Measurements from ENCODE around the gene FLRT2.

The FLRT2 gene

DNA sequence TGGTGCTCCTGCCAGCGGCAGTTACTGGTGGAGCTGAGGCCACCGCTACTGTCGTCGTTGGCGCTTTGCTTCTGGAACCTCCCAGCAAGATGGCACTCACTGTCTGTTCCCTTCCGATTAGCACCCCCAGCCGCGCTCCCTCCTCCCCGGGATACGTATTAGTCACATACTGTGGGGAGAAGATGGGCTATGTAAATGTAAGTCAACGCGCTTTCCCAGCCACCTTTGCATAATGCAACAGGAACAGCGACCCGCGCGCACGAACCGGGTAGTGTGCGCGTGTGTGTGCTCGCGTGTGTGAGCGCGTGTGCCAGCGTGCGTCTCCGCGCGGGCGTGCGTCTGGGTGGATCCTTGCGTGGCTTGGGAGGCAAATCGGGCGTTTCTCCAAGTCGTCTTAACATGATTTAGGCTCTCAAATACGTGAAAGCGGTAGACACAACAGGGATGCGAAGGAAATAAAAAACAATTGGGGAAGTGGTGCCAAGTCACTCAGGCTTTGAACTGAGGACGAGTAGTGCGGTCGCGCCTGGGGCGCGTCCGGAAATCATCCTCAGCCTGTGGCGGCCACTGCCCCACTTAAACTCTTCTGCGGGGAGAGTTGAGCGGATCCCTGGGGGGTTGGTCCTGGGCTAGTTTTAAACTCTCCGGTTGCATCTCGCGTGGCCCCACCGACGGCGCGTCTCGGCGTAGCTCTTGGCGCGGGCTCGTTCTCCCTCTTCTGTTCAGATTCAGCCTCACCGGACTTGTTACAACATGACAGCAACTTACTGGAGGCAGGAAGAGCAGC lies 1.8 kb downstream of the FLRT2 start:
- DNase-seq, result no peak

DNA sequence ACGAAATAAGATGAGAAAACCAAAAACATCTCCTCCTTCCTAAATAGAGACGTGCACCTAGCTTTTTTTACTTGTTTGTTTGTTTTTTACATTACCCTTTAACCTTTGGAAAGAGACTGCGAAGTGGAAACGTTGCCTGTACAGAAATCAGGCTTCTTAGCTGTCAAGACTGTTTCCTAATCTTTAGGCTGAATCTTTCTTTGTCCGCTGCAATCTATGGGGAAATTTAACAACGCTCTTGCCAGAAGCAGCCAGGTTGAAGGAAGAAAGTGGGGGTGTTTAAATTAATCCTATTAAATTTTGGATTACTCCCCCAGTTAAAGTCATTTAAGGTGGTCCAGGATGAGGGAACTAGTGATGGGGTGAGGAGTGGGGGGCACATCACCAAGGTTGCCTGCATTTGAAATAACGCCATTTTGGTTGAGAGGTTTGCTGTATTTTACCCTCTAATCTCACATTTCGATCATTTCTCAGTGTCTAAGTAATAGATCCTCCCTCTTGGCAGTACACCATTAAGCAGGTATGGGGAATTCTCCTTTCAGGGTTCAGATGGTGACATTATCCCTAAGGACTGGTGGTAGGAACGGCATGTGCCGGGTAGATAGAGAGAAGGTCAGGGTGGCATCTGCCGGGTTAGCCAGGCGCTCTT lies 2.6 kb downstream of the FLRT2 start:
- no peak for DNase-seq

DNA sequence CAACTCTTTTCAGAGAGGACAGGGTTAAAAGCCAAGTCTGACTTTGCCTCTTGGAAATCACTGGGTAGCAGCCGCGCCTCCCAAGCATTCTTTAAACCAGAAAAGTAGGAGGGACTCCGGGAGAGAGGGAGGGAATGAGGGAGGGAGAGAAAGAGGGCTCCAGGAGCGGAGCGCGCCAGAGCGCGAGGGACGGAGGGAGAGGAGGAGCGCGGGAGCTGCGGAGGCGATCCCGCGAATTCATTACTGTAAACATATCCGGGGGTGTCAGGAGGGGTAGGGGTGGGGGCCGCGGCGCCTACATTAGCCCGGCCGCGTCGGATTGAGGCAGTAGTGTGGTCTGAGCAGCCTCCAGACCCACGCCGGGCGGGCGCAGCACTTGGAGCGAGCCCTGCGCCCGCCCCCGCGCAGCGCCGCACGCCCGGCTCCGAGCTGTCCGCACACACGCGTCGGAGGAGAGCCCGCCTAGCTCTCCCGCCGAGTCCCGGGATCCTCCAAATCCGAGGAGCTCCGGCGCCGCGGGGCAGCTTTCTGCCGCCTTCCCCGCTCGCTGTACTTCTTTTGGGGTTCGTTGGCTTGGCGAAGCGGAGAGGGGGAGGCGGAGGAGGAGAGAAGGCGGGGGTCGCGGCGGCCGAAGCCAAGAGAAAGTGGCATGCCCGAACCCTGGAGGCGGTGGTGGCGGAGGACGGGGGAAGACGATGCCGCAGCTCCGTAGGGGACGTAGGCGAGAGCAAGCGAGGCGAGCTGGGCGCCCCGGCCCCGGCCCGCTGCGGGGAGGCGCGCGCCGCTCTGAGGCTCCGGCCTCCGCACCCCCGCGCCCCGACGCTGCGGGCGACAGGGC lies 3.3 kb downstream of the FLRT2 start:
- DNase-seq, result peak; percentile 18

DNA sequence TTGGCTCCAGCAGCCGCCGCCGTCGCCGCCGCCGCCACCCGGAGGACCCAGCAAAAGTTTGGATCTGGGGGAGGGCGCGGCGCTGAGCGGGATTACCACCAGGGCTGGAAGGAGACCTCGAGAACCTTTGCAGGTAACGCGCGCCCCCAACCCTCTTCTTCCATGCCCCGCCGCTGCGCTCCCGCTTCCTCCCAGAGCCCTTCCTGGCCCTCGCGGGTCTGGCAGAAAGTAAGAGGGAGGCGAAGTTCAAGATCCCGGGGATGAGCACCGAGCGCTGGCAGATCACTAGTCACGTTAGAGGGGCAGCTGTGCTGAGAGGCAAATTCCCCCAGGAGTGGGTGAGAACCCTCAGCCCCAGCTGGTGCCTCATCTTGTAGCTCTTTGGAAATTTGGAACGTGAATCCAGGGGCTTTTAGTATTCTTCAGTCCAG lies 3.9 kb downstream of the FLRT2 start:
- DNase-seq, result no peak

DNA sequence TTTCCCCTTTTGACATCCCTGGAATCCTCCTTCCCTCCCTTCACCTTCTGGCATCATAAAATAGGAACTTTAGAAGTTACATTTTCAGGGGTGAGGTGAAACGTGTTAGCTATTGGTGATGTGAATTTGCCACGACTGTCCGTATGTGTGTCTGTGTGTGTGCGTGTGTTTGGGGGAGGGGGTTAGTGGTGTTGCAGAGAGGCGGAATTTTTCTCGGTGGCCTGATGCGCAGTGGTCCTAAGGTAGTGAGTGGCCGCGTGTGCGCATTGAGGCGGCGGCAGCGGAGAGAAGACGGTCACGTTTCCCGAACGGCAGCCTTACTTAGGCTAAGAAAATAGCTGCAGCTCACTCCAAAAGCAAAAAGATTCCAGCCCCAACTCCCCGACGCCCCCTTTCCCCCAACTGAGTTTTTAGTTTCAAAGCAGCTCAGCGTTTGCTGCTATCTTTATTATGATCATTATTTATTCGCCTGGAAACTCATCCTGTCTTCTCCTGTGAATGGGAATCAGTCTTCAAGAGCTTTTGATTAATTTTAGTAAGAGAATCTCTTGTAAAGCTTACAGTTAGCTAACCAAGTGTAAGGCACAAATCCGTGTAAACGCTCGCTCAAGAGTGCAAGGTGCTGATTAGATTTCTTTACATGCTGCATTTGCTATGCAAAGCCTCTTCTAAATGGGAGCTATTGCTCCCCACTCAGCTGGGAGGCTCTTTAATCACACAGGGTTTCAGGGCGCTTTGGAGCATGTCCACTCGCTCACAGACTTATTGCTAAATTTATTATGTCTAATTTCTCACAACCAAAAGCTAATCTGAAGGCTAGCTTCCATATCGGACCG lies 4.7 kb downstream of the FLRT2 start:
- DNase-seq, result no peak

DNA sequence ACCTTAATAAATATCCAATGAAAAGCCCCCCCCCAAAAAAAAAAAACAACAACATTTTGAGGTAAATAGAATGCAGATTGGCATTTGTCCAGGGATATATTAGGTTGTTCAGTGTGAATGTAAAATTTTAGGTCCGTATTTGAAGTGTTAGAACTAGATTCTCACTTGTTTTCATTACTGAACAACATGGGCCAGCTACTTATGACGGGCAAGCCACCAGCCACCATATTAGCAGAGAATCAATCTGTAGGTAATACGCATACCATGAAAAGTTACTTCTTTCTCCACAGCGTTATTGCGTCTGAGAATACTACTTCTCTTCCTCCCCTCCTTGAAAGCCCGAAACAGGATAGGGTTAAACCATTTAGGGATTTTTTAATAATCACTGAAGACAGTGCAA lies 5.4 kb downstream of the FLRT2 start:
- no peak for DNase-seq

DNA sequence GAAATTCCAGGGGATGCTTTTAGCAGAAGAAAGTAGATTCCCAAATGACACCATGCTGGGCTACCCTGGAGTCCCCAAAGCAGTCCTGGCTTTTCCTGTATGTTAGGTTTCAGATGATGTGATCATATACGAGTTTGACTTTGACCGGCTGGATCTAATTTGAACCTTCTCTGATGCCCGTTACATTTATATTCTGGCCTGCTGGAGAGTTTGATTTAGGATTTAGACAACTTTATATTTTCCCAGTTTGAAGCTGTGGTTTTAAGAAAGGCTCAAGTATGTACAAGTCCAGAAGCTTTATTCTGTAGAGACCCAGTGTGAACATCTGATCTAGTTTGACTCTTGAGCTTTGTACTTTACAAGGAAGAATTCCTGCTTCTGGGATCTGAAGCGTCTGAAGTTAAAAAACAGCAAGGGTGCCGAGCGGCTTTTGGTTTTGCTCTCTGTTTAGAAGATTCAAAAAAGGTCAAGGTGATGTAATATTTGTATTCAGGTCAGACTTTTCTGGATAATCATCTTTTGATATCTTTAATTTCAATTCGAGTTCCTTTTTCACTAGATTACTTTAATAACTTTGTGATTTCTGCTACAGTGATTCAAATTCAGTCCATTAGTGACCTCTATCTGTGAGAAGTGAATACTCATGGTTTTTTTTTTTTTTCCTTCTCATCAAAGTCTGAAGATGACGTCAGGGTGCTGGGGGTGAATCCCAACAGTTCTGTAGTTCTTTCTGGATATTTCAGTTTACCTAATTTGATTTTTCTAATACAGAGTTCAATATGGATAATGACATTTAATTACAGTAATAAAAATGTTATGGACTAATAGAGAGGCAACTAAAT lies 6.3 kb downstream of the FLRT2 start:
- no peak for DNase-seq

DNA sequence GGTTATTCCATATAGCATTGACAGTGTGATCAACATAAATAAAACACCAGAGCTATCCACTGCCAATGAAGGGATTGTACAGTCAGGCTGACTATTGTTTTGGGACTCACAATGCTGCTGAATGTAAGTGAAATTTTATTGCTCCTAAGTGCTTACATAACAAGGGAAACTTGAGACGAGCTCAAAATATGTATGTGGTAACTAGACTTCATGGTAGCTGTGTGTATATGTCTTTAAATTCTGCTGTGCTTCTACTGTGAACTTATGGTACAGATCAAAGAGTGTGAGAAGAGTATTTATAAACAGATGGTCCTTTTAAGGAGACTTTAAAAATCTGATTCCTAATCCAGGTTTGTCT lies 6.9 kb downstream of the FLRT2 start:
- no peak for DNase-seq

DNA sequence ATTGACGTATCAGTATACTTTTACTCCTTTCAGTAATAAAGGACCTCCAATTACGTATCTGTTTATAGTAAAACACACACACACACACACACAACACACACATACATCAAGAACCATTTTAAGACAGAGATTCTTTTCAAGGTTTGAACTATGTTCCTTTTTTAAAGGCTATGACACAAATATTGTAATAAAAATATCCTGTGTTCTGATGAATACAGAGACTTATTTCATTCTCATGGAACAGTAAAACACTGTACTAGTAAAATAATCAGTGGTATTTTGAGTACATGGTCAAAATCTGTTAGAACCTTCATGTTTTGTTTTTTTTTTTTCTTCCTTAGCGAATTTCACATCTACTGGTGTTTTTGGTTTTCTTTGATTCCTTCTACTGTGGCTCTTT lies 7.6 kb downstream of the FLRT2 start:
- no peak for DNase-seq

DNA sequence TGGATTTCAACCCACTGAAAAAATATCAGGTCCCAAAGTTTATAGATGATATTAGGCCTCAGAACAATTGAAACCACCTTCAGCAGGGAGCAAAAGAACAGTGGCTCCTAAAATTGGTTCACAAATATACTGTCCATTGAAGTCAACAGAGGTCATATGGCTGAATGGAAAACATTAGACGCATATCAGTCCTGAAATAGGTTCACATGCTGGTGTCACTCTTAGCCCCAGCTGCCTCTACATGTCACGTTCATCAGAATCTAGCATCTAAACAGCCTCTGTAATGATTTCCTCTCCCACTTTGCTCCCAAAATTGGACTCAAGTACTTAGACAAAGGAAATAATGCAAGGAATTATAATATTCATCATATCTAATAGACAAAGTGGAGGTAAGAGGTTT lies 8.7 kb downstream of the FLRT2 start:
- DNase-seq, result no peak

DNA sequence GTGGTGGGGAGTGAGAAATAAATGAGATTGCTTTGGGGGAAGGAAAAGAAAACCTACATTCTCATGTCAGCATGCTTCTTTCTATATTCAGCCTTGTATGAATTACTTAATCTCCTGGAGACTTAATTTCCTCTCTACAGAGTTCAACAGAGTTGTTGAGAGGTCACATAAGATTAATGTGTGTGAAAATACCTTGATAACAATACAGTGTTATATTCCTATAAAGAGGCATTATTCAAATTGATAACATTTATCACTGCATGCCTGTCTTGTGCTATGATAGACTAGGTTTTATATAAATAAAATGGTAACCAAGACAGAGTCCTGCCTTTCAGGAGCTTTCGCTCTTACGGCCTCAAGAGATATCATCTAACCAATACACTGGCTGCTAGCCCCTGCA lies 9.6 kb downstream of the FLRT2 start:
- DNase-seq, result no peak

DNA sequence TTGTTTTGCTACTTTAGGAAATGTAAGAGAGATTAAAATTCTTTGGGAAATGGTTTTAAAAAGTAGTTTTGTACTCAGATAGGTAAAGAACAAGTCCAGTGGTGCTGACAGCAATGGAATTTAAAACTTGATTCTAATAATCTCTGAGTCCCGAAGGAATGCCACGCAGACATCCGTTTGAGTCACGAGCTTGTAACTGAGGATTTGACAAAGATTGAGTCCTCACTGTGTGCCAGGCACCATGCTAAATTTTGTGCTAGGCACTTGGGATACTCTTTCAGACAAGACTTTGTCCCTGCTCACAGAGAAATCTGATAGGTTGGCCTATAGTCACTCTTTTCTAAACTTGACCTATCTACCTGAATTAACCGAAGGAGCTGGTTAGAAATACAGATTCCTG lies 12.7 kb downstream of the FLRT2 start:
- no peak for DNase-seq

DNA sequence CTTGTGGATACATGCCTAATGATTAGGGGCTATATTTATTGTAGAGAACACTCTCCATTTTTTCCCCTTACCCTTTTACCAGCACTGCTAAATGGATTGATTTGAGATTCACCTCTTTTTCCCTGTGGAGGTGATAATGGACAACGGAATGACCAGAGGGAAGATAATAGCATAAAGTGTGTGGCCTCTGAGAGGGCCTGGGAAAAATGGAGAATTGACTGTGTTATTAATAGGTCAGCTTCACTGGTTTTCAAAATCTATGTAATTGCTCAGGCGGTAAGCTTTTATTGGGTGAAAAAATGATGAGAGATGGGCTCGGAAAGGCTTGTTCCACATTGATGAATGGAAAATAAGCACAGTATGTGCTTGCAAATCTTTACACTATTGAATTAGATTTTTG lies 15.8 kb downstream of the FLRT2 start:
- DNase-seq, result no peak

DNA sequence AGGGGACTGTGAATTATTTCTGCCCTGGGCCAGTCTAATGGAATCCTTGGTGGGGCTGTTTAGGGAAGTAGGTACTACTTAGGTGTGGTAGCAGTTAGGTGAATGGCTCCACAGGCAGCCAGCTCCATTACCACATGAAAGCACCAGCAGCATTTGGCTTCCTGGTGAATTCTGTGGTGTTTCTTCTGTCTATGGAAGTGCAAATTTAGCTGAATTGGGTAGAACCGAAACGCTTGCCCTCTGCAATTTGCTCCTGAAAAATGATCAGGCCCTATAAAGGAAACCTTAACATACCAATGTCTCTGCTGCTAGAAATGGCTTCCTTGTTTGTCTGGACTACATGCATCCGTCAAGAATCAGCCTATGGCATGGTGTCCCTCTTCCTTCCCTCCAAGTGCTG lies 16.4 kb downstream of the FLRT2 start:
- DNase-seq, result no peak

DNA sequence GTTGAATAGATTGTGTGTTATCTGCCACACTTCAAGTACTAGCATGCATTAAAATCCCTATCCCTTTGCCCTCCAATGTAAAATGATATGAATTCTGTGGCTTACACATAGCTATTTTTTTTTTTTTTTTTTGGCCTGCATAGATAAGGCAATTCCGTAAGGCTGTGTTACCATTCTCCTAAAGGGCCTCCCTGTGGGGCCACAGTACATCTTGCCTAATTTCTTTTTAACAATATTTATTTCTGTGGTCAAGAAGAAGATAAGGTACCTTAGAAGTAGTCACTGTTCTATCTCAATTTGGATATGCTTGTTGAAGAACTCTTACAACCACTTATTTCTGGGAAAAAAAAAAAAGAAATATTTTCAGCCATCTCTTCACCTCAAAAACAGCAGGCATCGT lies 19.8 kb downstream of the FLRT2 start:
- DNase-seq, result no peak

DNA sequence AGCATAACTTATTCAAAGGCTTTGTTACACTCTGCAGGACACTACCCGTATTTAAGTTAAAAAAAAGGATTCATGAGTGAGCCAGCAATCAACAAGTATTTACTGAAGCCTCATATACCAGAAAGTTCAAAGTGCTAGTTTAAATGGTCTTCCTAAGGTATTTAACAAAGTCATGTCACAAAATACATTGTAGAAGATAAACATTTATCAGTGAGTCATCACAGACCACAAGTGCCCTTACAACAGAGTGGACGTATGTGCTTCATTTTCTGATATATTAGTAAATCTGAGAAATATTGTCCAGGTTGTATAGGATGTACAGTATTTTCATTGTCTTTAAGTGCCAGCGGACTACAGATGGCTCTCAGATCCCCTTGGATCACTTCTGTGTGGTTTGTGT lies 24.2 kb downstream of the FLRT2 start:
- DNase-seq, result no peak

DNA sequence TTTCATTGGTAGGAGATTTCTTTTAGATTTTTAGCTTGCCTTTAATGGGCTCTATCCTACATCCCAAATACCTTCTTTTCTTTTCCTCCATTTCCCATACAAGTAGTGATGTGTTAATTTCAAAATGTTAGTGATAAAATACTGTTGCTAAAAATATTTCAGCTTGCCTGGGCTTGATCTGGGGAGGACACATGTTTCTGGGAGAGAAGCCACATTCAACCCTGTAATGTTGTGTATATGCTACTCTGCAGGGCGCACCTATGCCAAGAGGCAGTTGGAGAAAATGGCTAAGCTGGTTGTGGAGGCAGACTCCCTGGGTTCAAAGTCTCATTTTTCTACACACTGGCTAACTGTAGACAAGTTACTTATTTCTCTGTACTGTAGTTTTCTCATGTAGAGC lies 26.3 kb downstream of the FLRT2 start:
- DNase-seq, result no peak

DNA sequence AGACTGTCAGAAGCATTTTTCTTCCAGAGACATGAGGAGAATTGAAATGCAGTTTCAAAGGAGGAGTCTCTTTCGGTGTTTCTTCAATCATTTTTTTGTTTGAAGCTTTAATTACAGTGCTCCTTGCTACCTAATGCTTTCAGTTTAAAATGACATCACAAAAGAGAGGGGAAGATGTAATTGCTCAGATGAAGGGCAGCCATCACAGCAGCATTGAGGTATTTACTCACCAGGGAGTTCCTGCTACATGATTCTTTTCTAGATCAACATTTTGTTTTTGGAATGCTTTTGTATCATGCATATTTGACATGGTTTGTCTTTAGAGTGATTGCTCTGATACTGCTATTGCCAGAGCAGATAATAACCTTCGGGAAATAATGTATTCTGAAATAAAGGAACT lies 28.6 kb downstream of the FLRT2 start:
- peak; percentile 9 for DNase-seq

DNA sequence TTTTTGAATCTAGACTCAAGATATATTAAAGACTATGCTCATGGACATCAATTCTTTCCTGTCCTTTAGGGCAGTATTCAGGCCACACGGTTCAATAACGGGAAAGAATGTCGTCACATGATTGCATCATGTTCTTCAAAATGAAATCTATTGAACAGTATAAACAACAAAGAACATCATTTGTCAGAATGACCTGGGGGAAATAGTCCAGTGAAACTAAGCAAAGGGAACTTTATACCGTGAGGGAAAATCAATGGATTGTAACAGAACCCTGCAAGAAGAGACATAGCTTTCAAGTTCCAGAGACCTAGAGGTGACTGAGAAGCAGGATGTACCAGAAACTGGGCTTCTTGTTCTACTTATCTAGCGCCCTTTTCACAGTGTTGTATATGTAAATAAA lies 32.7 kb downstream of the FLRT2 start:
- DNase-seq, result no peak

DNA sequence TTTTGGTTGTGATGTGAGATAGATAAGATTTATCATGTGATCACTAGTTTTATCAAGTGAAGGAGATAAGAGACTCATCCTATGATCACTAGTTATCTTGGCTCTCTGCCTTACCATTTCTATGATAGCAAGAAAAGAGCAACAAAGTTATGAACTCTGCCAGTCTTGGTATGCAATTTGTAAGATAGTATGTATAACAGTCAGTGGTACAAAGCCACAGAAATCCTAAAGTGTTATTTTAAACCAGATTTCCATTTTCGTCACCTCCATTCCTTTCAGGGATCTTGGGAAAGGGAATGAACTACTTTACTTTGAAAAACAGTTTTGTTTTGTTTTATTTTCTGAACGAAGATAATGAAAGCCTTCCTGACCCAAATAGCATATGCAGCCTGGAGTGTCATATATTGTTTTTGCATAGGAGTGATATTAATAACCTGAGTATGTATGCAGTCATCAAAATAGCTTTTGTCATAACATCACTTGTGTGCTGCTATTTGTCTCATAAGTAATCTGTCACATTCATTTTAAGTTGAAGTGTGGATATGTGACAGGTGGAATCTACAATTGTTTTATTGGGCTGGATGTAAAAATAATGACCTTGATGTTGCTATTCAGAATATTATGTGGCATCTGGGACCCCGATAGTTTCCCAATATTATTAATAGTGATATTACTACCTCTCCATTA lies 35.0 kb downstream of the FLRT2 start:
- DNase-seq, result no peak

DNA sequence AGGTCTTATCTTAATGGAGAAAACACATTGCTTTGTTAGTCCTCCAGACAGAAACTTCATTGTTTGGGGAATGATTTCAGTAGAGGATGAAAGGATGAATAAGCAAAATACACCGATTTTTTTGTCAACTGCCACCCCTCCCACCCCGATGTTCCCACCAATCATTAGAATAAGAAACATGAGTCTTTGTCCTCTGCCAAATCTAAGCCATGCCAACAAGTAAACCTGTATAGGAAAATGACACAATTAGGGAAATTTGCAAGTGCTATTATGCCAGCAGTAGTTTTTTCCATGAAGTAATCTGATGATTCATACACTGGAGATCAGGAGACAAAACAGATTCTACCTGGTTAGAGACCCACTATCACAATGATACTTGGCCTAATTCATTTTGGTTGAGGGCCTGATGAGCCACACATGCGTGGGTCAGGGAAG lies 35.9 kb downstream of the FLRT2 start:
- DNase-seq, result peak; percentile 15

Data from NCI-H1436 (cell line).